Measurements from ENCODE around the gene FNIP1.
A peak's percentile ranks its signal among the peaks of the same experiment; 100 is the strongest.

The FNIP1 gene

GRCh38 chr5:131671994-131672655 lies 124.7 kb downstream of the FNIP1 start:
- DNase-seq (ENCODE audit: insufficient read length), result no peak
- no peak for FAIRE-seq
- TF ChIP-seq TAF1 (IDR thresholded peaks at IDR 0.05; ENCODE audit: borderline replicate concordance, low read depth, low read length), result no peak

DNA sequence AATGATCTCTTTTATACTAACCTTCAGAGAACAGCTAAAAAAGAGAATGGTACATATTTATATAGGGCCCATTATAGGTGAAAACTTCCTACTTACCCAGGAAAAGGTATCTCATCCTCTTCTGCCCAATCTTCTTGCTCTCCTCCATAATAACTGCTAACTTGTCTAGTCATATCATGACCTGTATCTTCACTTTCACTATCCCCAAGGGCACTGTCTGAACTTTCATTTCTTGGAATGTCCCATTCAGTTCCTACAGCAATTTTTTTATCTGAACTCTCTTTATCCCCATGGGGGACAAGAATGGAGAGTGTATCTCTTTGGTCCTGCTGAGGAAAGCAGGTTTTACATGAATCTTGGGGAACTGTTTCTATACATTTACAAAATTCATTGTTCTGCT lies 125.4 kb downstream of the FNIP1 start:
- DNase-seq (ENCODE audit: insufficient read length) (no peak), FAIRE-seq (peak; percentile 60)
- TF ChIP-seq TAF1 (IDR thresholded peaks at IDR 0.05; ENCODE audit: borderline replicate concordance, low read depth, low read length) (no peak), POLR2A (IDR thresholded peaks at IDR 0.05; ENCODE audit: low read depth, low read length) (no peak), POLR2AphosphoS5 (IDR thresholded peaks at IDR 0.05; ENCODE audit: low read depth, low read length) (no peak)

GRCh38 chr5:131664929-131665328 lies 131.9 kb downstream of the FNIP1 start:
- TF ChIP-seq POLR2A (IDR thresholded peaks at IDR 0.05; ENCODE audit: low read depth, low read length), result no peak
- TF ChIP-seq TAF1 (IDR thresholded peaks at IDR 0.05; ENCODE audit: borderline replicate concordance, low read depth, low read length), result no peak
- TF ChIP-seq POLR2AphosphoS5 (IDR thresholded peaks at IDR 0.05; ENCODE audit: low read depth, low read length), result no peak
- DNase-seq (ENCODE audit: insufficient read length), result no peak
- no peak for FAIRE-seq

DNA sequence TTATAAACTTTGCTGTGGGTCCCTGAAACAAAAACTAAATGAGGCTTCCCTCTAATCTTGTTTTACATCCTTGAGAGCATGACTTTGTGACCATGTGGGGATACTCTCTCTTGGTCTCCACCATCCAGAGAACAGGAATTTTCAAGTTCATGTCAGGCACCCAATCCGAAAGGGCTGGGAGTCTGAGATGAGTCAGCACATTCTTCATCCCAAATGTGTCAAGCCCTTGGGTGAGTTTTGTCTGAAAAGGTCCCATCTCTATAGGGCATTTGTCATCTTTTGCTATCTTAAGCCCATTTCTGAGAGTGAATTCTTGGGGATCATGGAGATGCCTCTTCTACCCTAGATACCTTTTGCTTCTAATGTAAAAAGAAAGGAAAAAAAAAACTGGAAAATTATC lies 134.9 kb downstream of the FNIP1 start:
- TF ChIP-seq TAF1 (IDR thresholded peaks at IDR 0.05; ENCODE audit: borderline replicate concordance, low read depth, low read length) (no peak), POLR2AphosphoS5 (IDR thresholded peaks at IDR 0.05; ENCODE audit: low read depth, low read length) (no peak), POLR2A (IDR thresholded peaks at IDR 0.05; ENCODE audit: low read depth, low read length) (no peak)
- FAIRE-seq (no peak), DNase-seq (ENCODE audit: insufficient read length) (no peak)

DNA sequence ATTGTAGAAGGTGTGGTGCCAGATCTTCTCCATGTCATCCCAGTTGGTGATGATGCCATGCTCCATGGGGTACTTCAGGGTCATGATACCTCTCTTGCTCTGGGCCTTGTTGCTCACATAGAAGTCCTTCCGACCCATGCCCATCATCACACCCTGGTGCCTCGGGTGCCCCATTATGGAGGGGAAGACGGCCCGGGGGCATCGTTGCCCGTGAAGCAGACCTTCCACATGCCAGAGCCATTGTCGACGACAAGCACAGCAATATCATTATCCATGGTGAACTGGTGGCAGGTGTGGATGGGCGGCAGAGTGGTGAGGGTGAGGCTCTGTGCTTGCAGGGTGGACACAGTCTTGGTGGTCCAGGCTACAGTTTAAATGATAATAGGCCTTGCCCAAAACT lies 137.0 kb downstream of the FNIP1 start:
- DNase-seq (ENCODE audit: insufficient read length), result no peak
- TF ChIP-seq POLR2AphosphoS5 (IDR thresholded peaks at IDR 0.05; ENCODE audit: low read depth, low read length) (no peak; the same call in 1 of the 2 replicates), POLR2A (IDR thresholded peaks at IDR 0.05; ENCODE audit: low read depth, low read length) (no peak), TAF1 (IDR thresholded peaks at IDR 0.05; ENCODE audit: borderline replicate concordance, low read depth, low read length) (no peak)
- no peak for FAIRE-seq

- TF ChIP-seq POLR2AphosphoS5 (IDR thresholded peaks at IDR 0.05; ENCODE audit: low read depth, low read length) (no peak), TAF1 (IDR thresholded peaks at IDR 0.05; ENCODE audit: borderline replicate concordance, low read depth, low read length) (no peak), POLR2A (IDR thresholded peaks at IDR 0.05; ENCODE audit: low read depth, low read length) (no peak)
- DNase-seq (ENCODE audit: insufficient read length) (no peak), FAIRE-seq (no peak)
Observed at GRCh38 chr5:131659290-131659689, 137.5 kb downstream of the FNIP1 start.

- FAIRE-seq, result no peak
- TF ChIP-seq TAF1 (IDR thresholded peaks at IDR 0.05; ENCODE audit: borderline replicate concordance, low read depth, low read length), result no peak
- no peak for TF ChIP-seq POLR2A (IDR thresholded peaks at IDR 0.05; ENCODE audit: low read depth, low read length)
- no peak for TF ChIP-seq POLR2AphosphoS5 (IDR thresholded peaks at IDR 0.05; ENCODE audit: low read depth, low read length)
Observed at GRCh38 chr5:131654776-131655175, 142.0 kb downstream of the FNIP1 start.

GRCh38 chr5:131654309-131654708 lies 142.5 kb downstream of the FNIP1 start:
- FAIRE-seq (no peak), DNase-seq (ENCODE audit: insufficient read length) (no peak)
- no peak for TF ChIP-seq POLR2A (IDR thresholded peaks at IDR 0.05; ENCODE audit: low read depth, low read length)
- TF ChIP-seq POLR2AphosphoS5 (IDR thresholded peaks at IDR 0.05; ENCODE audit: low read depth, low read length), result no peak
- no peak for TF ChIP-seq TAF1 (IDR thresholded peaks at IDR 0.05; ENCODE audit: borderline replicate concordance, low read depth, low read length)

More at GRCh38 chr5:131654776-131655175, 142.0 kb downstream of the FNIP1 start:
- no peak for DNase-seq (ENCODE audit: insufficient read length)

- FAIRE-seq (no peak), DNase-seq (ENCODE audit: insufficient read length) (no peak)
- no peak for TF ChIP-seq POLR2A (IDR thresholded peaks at IDR 0.05; ENCODE audit: low read depth, low read length)
- no peak for TF ChIP-seq POLR2AphosphoS5 (IDR thresholded peaks at IDR 0.05; ENCODE audit: low read depth, low read length)
- no peak for TF ChIP-seq TAF1 (IDR thresholded peaks at IDR 0.05; ENCODE audit: borderline replicate concordance, low read depth, low read length)
Observed at GRCh38 chr5:131649161-131649560, 147.7 kb downstream of the FNIP1 start.

DNA sequence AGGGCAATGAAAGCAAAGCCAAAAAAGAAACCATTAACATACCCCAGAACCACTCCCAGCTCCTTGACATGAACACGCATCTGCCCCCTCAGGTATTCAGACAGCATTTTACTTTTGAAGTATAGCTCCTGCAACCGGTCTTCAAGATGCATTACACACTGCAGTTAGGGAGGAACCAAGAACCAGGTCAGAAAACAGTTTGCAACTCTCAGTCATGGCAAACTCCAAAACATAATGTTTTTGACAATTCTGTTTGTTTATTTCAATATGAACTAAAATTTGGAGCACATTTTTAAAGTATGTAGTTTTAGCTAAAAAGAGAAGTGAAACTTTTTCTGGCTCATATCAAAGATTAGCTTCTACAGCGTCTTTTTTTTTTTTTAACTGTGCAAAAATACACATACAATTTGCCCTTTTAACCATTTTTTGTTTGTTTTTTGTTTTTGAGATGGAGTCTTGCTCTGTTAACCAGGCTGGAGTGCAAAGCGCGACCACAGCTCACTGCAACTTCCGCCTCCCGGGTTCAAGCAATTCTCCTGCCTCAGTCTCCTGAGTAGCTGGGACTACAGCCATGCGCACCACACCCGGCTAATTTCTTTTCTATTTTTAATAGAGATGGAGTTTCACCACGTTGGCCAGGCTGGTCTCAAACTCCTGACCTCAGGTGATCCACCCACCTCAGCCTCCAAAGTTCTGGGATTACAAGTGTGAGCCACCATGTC lies 149.6 kb downstream of the FNIP1 start:
- TF ChIP-seq POLR2A (IDR thresholded peaks at IDR 0.05; ENCODE audit: low read depth, low read length) (no peak), TAF1 (IDR thresholded peaks at IDR 0.05; ENCODE audit: borderline replicate concordance, low read depth, low read length) (no peak), POLR2AphosphoS5 (IDR thresholded peaks at IDR 0.05; ENCODE audit: low read depth, low read length) (no peak)
- FAIRE-seq, result peak; percentile 65
- no peak for DNase-seq (ENCODE audit: insufficient read length)

GRCh38 chr5:131644822-131645221 lies 152.0 kb downstream of the FNIP1 start:
- DNase-seq (ENCODE audit: insufficient read length) (no peak), FAIRE-seq (peak; percentile 42)
- TF ChIP-seq POLR2A (IDR thresholded peaks at IDR 0.05; ENCODE audit: low read depth, low read length), result no peak
- no peak for TF ChIP-seq POLR2AphosphoS5 (IDR thresholded peaks at IDR 0.05; ENCODE audit: low read depth, low read length)
- no peak for TF ChIP-seq TAF1 (IDR thresholded peaks at IDR 0.05; ENCODE audit: borderline replicate concordance, low read depth, low read length)

DNA sequence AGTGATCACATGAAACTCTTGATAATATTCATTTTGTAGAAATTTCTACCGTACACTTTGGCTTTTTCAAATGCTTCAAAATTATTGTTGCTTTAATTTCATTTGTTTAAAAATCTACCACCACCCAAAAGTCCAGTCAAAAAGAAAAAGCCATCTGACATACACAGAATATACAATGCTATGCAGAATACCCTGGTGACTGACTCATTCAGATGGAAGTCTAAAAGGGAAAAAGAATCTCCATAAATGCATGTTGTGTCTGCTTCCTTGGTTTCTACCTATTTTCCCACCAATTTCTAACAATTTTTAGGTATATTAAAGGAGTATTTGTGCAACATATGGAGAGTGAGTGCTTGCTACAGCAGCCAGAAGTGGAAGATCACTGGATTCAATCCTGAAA lies 152.4 kb downstream of the FNIP1 start:
- DNase-seq (ENCODE audit: insufficient read length), result no peak
- no peak for FAIRE-seq
- no peak for TF ChIP-seq POLR2A (IDR thresholded peaks at IDR 0.05; ENCODE audit: low read depth, low read length)
- no peak for TF ChIP-seq TAF1 (IDR thresholded peaks at IDR 0.05; ENCODE audit: borderline replicate concordance, low read depth, low read length)
- TF ChIP-seq POLR2AphosphoS5 (IDR thresholded peaks at IDR 0.05; ENCODE audit: low read depth, low read length), result no peak
